ENCODE results near the gene GCFC2. TPM values are rescaled to one million over a fixed set of nuclear protein-coding genes. Genes with fewer than 3 reads are reported as not detected.

GCFC2 gene
- total and polyA plus RNA-seq, 4 donors = 9.5 to 44.9 (median 20.4) TPM

- TF ChIP-seq, protein P1, sequence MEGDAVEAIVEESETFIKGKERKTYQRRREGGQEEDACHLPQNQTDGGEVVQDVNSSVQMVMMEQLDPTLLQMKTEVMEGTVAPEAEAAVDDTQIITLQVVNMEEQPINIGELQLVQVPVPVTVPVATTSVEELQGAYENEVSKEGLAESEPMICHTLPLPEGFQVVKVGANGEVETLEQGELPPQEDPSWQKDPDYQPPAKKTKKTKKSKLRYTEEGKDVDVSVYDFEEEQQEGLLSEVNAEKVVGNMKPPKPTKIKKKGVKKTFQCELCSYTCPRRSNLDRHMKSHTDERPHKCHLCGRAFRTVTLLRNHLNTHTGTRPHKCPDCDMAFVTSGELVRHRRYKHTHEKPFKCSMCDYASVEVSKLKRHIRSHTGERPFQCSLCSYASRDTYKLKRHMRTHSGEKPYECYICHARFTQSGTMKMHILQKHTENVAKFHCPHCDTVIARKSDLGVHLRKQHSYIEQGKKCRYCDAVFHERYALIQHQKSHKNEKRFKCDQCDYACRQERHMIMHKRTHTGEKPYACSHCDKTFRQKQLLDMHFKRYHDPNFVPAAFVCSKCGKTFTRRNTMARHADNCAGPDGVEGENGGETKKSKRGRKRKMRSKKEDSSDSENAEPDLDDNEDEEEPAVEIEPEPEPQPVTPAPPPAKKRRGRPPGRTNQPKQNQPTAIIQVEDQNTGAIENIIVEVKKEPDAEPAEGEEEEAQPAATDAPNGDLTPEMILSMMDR (IDR thresholded peaks at IDR 0.05; ENCODE audit: control extremely low read depth, extremely low read depth) = peak; percentile 61
- 1 to 3% methylated on average over 4 of the region's 4 CpGs for WGBS, 2 donors
- Histone ChIP-seq H3K9ac (ENCODE audit: insufficient read depth in 1 of 2, low read length in 2 of 2) (no peak overlapping the region), H3K4me1 (ENCODE audit: control insufficient read depth in 5 of 5, insufficient read depth in 5 of 5, low read length in 5 of 5) (peaks cover 0 to 6% (median 0%) of the 10 kb centered on the region in 5 donors), H3K27me3 (ENCODE audit: control insufficient read depth in 3 of 3, insufficient read depth in 3 of 3, low read length in 2 of 3) (no peaks in the 10 kb centered on the region), H3K9me3 (ENCODE audit: control insufficient read depth in 4 of 4, insufficient read depth in 3 of 4, low read length in 3 of 4) (no peaks in the 10 kb centered on the region), H3K4me3 (no peak overlapping the region), H3K36me3 (ENCODE audit: control insufficient read depth in 4 of 4, insufficient read depth in 4 of 4, low read length in 4 of 4) (no peaks in the 10 kb centered on the region), H3K27ac (ENCODE audit: low read depth in 1 of 2, low read length in 1 of 2) (no peak overlapping the region)
- DNase-seq (peak; percentile 83 to 93 (median 85)), ATAC-seq (ENCODE audit: insufficient read depth, low FRiP score) (peak; percentile 71)
These were observed 82.7 kb downstream of the GCFC2 start for GRCh38 chr2:75627902-75628504.

GRCh38 chr2:75622929-75623328, 87.8 kb downstream of the GCFC2 start:
- no peaks in the 10 kb centered on the region for H3K9me3 ChIP-seq (ENCODE audit: control insufficient read depth in 4 of 4, insufficient read depth in 3 of 4, low read length in 3 of 4)
- H3K9ac ChIP-seq (ENCODE audit: insufficient read depth in 1 of 2, low read length in 2 of 2) = no peak overlapping the region
- no peaks in the 10 kb centered on the region for H3K36me3 ChIP-seq (ENCODE audit: control insufficient read depth in 4 of 4, insufficient read depth in 4 of 4, low read length in 4 of 4)
- no peak for ATAC-seq (ENCODE audit: insufficient read depth, low FRiP score)
- no peak overlapping the region for H3K27ac ChIP-seq (ENCODE audit: low read depth in 1 of 2, low read length in 1 of 2)
- H3K4me3 ChIP-seq = no peak overlapping the region
- H3K27me3 ChIP-seq (ENCODE audit: control insufficient read depth in 3 of 3, insufficient read depth in 3 of 3, low read length in 2 of 3) = no peaks in the 10 kb centered on the region
- no peak for DNase-seq
- TF ChIP-seq, protein P1 (IDR thresholded peaks at IDR 0.05; ENCODE audit: control extremely low read depth, extremely low read depth) = no peak
- H3K4me1 ChIP-seq (ENCODE audit: control insufficient read depth in 5 of 5, insufficient read depth in 5 of 5, low read length in 5 of 5) = no peaks in the 10 kb centered on the region
- 87 to 90% methylated on average over 3 of the region's 3 CpGs for WGBS, 2 donors

DNA sequence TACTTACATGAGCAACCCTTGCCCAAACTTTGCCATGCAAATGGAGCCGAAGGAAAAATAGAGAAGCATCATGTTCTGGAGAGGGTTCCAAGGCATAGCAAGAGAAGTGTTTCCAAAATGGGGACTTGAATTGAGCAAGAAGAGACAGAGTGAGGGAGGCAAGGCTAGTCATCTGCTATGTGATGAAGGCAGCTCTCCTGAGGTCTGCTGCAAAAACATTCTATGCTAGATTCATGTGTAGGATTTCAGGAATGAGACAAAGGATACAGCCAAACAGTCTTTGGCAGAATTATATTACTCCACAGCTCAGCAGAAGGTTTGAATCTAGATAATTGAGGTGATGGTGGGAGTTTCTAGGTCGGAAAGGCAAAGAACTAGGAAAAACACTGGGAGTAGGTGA, 88.2 kb downstream of the GCFC2 start:
- Histone ChIP-seq H3K27me3 (ENCODE audit: control insufficient read depth in 3 of 3, insufficient read depth in 3 of 3, low read length in 2 of 3) (no peaks in the 10 kb centered on the region), H3K27ac (ENCODE audit: low read depth in 1 of 2, low read length in 1 of 2) (no peak overlapping the region), H3K36me3 (ENCODE audit: control insufficient read depth in 4 of 4, insufficient read depth in 4 of 4, low read length in 4 of 4) (no peaks in the 10 kb centered on the region), H3K9me3 (ENCODE audit: control insufficient read depth in 4 of 4, insufficient read depth in 3 of 4, low read length in 3 of 4) (no peaks in the 10 kb centered on the region), H3K4me1 (ENCODE audit: control insufficient read depth in 5 of 5, insufficient read depth in 5 of 5, low read length in 5 of 5) (no peaks in the 10 kb centered on the region), H3K9ac (ENCODE audit: insufficient read depth in 1 of 2, low read length in 2 of 2) (no peak overlapping the region), H3K4me3 (no peak overlapping the region)
- no peak for ATAC-seq (ENCODE audit: insufficient read depth, low FRiP score)
- TF ChIP-seq, protein P1 (IDR thresholded peaks at IDR 0.05; ENCODE audit: control extremely low read depth, extremely low read depth) = no peak
- no peak for DNase-seq
- 39 to 95% methylated on average over 2 of the region's 2 CpGs for WGBS, 2 donors

DNA sequence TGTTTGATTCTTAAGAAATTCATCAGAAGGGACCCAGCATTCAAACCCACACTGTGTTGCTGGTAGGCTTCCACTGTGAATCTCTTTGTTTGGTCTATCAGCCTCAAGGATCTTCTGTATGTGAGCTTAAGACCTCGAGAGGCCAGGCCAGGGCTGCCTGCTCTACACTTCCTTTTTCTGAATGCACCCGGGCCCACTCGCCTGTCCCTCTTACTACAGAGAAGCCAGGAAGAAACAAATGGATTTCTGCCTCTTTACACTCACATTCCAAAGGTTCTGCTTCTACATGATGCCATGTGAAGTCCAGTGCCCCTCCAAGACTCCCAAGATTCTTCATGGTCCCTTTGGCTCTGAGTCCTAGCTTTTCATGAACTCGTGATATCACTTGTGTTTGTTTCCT, 89.5 kb downstream of the GCFC2 start:
- ATAC-seq (ENCODE audit: insufficient read depth, low FRiP score) = no peak
- H3K27me3 ChIP-seq (ENCODE audit: control insufficient read depth in 3 of 3, insufficient read depth in 3 of 3, low read length in 2 of 3) = no peaks in the 10 kb centered on the region
- H3K27ac ChIP-seq (ENCODE audit: low read depth in 1 of 2, low read length in 1 of 2) = no peak overlapping the region
- H3K9ac ChIP-seq (ENCODE audit: insufficient read depth in 1 of 2, low read length in 2 of 2) = no peak overlapping the region
- no peaks in the 10 kb centered on the region for H3K4me1 ChIP-seq (ENCODE audit: control insufficient read depth in 5 of 5, insufficient read depth in 5 of 5, low read length in 5 of 5)
- 70 to 72% methylated on average over 4 of the region's 4 CpGs for WGBS, 2 donors
- H3K36me3 ChIP-seq (ENCODE audit: control insufficient read depth in 4 of 4, insufficient read depth in 4 of 4, low read length in 4 of 4) = no peaks in the 10 kb centered on the region
- H3K4me3 ChIP-seq = no peak overlapping the region
- H3K9me3 ChIP-seq (ENCODE audit: control insufficient read depth in 4 of 4, insufficient read depth in 3 of 4, low read length in 3 of 4) = no peaks in the 10 kb centered on the region
- TF ChIP-seq, protein P1 (IDR thresholded peaks at IDR 0.05; ENCODE audit: control extremely low read depth, extremely low read depth) = no peak
- no peak for DNase-seq
